ENCODE measurements around the gene FBXL7.

The FBXL7 gene

DNA sequence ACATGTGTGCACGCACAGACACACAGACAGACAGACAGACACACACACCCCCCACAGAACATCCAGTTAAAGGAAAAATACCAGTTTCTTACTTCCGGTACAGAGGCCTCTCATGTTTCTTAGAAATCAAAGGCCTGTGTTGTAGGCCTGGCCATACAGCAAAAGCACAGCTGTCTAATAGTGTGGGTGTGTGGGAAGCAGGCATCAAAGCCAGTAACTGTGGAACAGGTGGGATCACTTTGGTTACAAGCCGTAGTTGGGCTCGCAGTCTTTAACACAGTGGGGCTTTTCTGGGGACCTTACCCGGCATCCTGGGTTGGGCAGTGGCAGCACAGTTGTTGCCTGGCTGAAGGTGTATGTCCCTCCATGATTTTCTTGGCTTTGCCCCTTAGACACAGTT, 55.2 kb downstream of the FBXL7 start:
- DNase-seq (ENCODE audit: low read depth): no peak
- TF ChIP-seq, protein P1, sequence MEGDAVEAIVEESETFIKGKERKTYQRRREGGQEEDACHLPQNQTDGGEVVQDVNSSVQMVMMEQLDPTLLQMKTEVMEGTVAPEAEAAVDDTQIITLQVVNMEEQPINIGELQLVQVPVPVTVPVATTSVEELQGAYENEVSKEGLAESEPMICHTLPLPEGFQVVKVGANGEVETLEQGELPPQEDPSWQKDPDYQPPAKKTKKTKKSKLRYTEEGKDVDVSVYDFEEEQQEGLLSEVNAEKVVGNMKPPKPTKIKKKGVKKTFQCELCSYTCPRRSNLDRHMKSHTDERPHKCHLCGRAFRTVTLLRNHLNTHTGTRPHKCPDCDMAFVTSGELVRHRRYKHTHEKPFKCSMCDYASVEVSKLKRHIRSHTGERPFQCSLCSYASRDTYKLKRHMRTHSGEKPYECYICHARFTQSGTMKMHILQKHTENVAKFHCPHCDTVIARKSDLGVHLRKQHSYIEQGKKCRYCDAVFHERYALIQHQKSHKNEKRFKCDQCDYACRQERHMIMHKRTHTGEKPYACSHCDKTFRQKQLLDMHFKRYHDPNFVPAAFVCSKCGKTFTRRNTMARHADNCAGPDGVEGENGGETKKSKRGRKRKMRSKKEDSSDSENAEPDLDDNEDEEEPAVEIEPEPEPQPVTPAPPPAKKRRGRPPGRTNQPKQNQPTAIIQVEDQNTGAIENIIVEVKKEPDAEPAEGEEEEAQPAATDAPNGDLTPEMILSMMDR (IDR thresholded peaks at IDR 0.05; ENCODE audit: insufficient read depth, low read depth, low read length, missing control alignments): no peak
- H3K4me3 ChIP-seq (ENCODE audit: low read depth, low read length): no peak overlapping the region

DNA sequence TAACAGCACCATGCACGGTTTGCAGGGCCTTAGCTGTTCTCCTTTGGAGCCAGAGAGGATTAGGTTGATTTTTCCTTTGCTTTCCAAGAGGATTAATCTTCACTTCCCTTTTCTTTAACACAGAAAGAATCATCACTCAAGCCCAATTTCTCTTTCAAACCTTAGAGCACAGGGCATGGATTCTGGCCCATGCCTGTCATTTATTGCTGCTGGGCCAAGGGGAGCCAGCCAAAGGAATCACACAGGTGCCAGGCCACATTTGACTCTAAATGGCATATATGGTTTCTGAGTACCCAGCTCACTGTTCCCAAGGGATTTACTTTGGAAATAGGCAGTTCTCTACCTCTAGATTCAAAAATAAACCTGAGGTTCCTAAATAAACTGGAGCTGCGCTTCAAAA, 58.3 kb downstream of the FBXL7 start:
- TF ChIP-seq, protein P1 (IDR thresholded peaks at IDR 0.05; ENCODE audit: insufficient read depth, low read depth, low read length, missing control alignments): no peak
- no peak overlapping the region for H3K4me3 ChIP-seq (ENCODE audit: low read depth, low read length)
- DNase-seq (ENCODE audit: low read depth): no peak

DNA sequence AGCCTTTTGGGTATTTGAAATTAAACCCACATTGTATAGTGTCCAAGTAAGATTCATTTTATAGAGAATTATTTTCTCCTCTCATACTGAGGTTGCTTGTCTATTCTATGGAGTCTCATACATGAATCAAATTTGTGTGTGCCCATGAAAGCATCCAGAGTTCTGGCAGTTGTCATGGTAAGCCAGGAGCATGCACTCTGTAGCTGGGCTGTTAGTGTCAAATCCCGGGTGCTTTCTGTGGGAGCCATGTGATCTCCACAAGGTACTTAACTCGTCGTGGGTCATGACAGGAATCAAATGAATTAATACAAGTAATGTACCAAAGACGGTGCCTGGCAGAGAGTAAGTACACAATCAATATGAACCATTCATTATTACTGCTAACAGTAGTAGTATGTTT, 58.7 kb downstream of the FBXL7 start:
- DNase-seq (ENCODE audit: low read depth): no peak
- TF ChIP-seq, protein P1 (IDR thresholded peaks at IDR 0.05; ENCODE audit: insufficient read depth, low read depth, low read length, missing control alignments): no peak
- no peak overlapping the region for H3K4me3 ChIP-seq (ENCODE audit: low read depth, low read length)

DNA sequence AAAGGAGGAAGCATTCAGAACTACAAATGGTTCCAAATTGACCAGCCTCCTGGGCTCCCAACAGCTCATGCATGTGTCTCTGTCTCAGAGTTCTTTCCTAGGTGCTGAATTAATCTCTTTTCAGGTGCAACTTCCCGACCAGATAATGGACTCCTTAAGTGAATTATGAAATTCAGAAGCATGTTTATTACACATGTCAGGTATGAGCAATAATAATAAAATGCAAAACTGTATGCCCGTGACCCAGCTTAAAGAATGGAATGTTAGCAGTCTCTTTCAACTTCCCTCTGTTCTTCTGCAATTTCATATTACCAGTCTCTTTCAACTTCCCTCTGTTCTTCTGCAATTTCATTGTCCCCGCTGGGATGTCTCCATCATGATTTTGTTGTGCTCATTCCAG, 60.4 kb downstream of the FBXL7 start:
- DNase-seq (ENCODE audit: low read depth): no peak
- TF ChIP-seq, protein P1 (IDR thresholded peaks at IDR 0.05; ENCODE audit: insufficient read depth, low read depth, low read length, missing control alignments): no peak
- no peak overlapping the region for H3K4me3 ChIP-seq (ENCODE audit: low read depth, low read length)

DNA sequence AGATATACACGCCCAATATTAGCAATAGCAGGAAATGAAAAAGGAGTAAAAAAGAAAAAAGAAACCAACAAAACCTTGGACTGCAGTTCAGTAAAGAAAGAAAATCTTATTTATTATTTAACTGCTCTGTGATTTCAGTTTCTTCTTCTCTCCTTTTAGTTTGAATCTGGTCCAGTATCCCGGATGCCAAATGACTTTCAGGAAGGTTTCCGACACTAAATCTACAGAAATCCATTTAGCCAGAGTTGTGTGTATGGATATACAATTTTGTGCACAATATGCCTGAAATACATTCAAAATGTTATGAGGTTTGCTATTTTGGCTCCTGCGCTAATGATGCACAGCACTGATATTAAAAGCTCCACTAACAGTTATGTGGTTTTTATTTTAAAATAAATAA, 64.5 kb downstream of the FBXL7 start:
- H3K4me3 ChIP-seq (ENCODE audit: low read depth, low read length): no peak overlapping the region
- TF ChIP-seq, protein P1 (IDR thresholded peaks at IDR 0.05; ENCODE audit: insufficient read depth, low read depth, low read length, missing control alignments): no peak
- no peak for DNase-seq (ENCODE audit: low read depth)

DNA sequence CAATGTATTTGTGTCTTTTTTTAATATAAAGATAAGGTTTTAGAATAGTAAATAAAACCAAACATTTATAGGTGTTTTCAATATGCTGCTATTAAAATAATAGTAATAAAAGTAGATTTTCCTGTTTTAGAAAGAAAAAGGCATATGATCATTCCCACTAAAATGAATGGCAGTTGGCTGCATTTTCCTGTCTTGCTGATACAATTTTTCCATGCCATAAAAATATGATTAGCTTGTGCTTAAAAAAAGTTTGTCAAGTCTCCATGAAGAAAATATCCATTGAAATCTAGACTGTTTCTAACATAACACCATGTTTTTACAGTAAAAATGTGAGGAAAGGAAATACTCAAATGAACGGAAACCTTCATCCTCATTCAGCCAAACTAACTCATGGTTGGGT, 65.0 kb downstream of the FBXL7 start:
- TF ChIP-seq, protein P1 (IDR thresholded peaks at IDR 0.05; ENCODE audit: insufficient read depth, low read depth, low read length, missing control alignments): no peak
- no peak overlapping the region for H3K4me3 ChIP-seq (ENCODE audit: low read depth, low read length)
- DNase-seq (ENCODE audit: low read depth): no peak

DNA sequence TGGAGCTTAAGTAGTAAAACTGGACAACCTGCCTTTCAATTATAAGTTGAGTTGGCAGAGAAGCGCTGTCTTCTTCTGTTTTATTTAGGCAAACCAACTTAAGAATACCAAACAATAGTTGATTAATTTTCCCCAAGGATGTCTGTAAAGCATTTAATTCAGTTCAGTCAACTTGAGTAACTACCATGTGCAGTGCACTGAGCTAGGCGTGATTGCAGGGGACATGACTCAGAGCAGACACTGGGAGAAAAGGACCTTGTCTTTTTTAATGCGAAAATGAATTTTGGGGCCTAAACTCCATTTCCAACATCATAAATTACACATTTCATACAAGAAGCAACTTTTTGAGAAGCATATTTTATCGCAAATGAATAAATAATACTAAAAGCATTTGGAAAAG, 66.3 kb downstream of the FBXL7 start:
- H3K4me3 ChIP-seq (ENCODE audit: low read depth, low read length): no peak overlapping the region
- TF ChIP-seq, protein P1 (IDR thresholded peaks at IDR 0.05; ENCODE audit: insufficient read depth, low read depth, low read length, missing control alignments): no peak
- no peak for DNase-seq (ENCODE audit: low read depth)

Data from GM12865 (cell line).